ENCODE data around the gene MRPL1.

Gene MRPL1

DNA sequence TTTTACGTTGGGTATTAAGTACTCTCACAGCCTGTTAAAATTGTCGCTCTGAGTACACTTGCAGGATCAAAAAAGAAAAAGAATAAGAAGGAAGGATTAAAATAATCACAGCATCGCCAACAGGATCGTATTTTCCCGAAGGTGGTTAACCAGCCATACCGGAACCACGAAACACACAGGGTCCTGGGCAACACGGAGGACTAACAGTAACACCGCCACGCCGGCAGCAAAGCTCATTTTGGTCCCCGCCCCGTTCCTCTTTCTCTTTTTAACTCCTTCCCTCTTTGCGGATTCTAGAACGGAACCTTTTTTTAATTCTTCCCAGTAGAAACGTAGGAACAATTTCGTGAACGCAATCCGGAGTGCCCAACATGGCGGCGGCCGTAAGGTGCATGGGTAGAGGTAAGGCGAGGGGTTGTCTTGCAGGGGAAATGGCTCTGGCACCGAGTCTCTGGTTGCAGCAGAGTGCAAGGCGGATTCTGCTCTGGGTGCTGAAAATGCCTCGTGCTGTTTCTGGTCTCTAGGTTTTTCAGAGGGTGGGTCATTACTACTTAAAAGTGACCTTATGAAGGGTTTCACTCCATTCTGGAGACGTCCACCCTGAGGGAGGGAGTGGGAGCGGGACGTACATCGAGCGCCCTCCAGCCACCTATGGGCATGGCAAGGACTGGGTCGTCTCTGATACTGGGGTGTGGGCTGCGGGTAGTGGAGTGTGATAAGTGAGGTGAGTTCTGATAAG lies at the start of gene MRPL1:
Gene MRPL1, plus strand, starts transcription at position 353 of the 739 bp plus-strand sequence. Its CDS starts 19 bp downstream, at position 372.
- peak; percentile 83 for DNase-seq

DNA sequence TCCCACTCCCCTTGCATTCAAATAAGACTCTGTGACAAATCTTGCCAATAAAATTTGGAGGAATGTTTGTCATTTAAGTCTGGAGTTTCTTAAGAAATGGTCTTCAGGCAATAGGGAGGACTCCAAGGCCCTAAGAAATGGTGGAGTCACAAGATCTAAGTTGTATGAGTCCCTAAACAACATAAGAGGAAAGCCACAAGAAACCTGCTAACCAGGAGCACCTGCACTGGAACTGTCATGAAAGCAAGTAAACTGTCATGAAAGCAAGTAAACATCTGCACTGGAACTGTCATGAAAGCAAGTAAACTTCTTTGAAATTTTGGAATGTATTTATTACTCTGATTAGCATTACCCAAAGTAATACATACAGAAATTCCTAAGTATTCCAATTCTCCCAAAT lies 47.0 kb upstream of the MRPL1 start:
- no peak for DNase-seq

DNA sequence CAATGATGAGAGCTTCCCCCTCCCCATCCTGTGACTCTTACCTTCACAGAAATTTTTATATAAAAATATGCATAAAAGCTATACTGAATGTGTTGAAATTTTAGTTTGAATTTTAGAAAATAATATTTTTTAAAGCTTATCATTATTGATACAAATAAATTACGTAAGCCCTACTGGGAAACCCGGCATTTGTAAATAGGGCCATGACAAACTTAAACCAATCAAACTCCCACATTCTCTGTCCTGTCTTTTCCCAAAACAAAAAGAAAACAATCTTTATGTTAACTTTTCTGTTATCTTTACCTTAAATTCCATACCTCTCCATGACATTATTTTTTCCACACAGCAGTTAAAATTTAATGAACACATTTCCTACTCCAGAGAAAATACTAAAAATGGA lies 46.1 kb upstream of the MRPL1 start:
- no peak for DNase-seq

DNA sequence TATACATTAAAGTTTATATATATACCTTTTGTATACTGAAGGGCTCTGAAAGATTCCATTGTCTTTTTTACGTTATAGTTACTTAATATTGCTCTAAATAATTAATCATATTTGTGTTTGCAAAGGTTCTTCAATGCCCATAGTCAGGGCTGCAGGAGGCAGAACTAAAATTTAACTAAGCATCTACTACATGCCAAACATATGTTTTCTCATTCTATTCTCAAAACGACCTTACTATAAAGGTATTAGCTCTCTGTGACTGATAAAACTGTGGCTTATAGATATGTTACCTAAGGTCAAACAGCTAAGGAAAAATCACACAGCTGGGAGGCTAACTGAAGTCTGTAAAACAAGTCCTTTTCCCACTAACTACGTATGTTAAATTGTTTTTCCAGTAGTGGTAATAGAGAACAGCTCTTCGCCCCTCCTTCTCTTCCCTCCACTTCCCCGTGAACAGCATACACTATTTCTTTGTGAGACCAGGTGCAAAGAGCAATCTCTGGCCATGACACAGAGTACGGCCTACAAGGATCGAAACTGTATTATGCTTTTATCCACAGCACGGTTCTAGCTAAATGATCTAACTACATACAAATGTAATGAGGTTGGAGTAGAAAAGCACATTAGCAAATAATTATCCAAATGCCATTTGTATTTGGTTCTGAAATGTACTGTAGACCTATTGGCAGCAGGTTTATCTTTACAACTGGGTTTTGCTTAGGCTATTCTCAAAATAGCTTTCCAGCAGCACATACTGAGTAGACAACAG lies 45.1 kb upstream of the MRPL1 start:
- DNase-seq: no peak

GRCh38 chr4:77818073-77818601 lies 44.5 kb upstream of the MRPL1 start:
- no peak for DNase-seq

DNA sequence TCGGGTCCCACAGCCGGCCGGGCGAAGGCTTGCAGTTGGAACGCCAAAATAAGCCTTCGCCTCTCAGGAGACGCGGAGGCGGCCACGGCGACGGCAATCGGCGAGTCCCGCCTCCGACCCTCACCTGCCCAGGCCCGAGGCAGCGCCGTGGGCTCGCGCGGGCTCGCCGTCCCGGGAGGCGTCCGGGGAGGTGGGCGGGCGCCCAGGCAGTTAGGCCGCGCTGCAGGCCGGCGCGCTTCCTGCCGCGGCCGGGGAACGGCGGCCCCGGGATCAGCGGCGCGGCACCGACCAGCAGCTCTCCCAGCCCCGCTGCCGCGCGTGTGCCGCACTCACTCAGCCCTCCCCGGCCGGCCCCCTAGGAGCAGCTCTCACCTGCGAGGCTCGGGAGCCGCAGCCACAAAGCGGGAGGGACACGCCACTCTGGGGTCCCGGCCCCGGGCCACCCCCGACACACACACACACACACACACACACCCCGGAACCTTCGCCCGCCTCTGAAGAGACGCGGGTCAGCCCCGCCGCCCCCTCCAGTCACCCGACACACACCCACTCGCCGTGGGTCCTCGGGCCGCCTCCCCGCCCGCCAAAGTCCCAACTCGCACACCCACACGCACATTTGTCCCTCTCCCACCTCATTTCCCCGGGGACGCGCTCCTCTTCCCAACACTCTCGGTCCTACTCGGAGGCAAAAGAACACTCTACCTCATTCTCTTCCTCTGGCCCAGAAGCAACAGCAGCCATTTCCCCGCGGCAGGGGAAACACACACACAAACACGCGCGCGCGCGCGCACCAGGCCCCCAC lies 43.8 kb upstream of the MRPL1 start, which contains the start of gene CNOT6L:
Gene CNOT6L, minus strand, starts transcription at position 767 of the 802 bp plus-strand sequence. Its CDS starts 60 bp downstream, at position 707.
- DNase-seq: peak; percentile 78

DNA sequence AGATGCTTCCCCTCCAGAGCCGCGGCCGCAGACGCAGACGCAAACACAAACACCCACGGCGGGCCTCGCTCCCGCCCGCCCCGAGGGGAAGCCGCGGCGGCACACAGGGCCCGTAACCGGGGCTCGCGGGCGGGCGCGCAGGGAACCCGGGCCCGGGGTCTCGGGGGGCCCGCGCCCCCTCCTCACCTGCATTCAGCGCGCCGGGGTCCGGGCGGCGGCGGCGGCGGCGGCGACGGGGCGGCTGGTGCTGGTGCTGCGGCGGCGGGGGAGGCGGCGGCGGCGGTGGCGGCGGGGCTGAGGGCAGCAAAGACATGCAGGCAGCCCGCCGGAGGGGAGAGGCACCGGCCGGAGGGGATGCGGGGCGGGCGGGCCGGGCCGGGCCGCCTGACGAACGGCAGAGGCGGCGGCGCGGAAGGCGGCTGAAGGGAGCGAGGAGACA lies 43.2 kb upstream of the MRPL1 start:
- DNase-seq: no peak

DNA sequence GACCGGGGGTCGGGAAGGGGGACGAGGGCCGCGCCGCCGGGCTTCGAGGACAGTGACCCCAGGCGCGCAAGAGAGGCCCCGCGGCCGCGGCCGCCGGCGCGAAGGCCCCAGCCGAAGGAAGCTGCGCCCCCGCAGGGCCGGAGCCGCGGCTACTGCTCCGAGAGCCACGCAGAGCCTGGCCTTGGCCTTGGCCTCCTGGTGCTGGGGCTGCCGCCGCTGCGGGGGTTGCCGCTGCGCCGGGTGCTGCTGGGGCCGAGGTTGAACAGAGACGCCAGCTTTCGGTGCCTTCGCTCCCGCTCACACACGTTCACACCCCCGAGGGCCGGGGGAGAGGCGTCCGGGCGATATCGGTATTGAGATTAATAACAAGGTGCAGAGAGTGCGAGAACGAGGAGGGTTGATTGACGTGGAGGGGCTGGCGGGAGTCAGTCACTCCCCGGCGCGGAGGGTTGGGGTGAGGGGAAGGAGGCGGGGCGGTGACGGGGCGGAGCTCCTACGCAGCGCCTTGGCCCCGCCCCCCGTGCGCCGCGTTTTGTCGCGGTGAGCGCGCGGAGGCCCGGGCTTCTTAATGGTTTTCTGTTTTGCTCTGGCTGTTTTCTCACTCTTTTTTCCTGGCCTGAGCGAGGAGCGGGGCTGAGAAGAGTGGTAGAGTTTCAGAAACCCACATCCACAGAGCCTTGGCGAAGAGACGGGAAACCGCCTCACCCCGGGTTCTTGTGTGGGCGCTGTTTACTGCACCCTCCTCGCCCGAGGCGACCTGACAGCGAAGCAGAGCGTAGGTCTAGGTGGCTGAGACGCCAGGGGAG lies 42.6 kb upstream of the MRPL1 start:
- DNase-seq: peak; percentile 93

- no peak for DNase-seq
Measured at GRCh38 chr4:77820649-77821561, 41.7 kb upstream of the MRPL1 start.

DNA sequence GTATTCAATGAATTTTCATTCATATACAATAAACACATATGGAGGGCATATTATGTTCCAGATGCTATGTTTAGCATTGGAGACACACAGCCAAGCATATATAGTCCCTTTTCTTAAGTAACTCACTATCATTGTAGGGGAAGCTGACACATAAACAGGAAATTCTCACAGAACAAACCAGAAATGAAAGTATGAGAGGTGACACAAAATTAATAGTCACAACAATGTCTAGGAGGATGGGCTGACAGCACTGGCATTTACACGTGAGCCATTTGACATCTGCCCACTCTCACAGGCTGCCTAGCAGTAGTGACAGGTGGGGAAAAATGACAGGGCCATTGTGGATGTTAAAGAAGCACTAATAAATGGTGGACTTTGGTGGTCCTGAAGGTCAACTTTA lies 40.9 kb upstream of the MRPL1 start:
- DNase-seq: peak; percentile 29

DNA sequence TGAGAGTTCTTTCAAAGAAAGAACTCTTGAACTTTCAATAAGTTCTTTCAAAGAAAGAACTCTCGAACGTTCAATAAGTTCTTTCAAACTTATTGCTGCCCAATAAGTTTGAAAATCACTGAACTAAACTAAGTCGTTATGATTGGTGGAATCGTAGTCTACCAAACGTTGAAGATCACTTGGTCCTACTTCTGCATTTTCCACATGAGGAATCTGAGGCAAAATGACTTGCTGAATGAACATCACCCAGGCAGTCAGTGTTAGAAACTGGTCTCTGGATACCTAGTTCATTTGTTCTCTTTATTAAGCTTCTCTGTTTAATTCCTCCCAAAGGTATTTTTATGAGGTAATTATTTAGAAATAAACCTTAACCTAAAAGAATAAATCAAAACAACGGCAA lies 36.4 kb upstream of the MRPL1 start:
- no peak for DNase-seq

GRCh38 chr4:77827343-77827742 lies 35.3 kb upstream of the MRPL1 start:
- no peak for DNase-seq

GRCh38 chr4:77833126-77833724 lies 29.4 kb upstream of the MRPL1 start:
- no peak for DNase-seq

DNA sequence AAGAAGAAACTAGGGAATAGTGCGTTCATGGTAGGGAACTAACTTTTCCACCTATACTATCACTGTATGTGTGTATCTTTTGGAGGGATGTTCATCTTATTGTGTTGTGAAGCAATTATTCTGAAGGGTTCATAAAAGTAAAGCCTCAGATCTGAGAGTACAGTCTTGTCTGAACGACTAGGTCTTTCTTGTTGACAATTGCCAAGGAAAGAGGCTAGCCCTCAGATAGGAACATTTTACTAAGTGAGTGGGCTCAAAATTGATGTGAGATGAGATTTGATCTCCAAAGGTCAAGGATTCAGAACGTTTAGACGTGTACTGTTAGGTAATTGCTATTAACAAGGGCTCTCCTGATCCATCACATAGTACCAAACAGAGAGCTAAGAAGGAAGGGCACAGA lies 28.2 kb upstream of the MRPL1 start:
- DNase-seq: no peak

GRCh38 chr4:77843628-77844027 lies 19.0 kb upstream of the MRPL1 start:
- no peak for DNase-seq

- no peak for DNase-seq
Measured at GRCh38 chr4:77844363-77844762, 18.3 kb upstream of the MRPL1 start.

DNA sequence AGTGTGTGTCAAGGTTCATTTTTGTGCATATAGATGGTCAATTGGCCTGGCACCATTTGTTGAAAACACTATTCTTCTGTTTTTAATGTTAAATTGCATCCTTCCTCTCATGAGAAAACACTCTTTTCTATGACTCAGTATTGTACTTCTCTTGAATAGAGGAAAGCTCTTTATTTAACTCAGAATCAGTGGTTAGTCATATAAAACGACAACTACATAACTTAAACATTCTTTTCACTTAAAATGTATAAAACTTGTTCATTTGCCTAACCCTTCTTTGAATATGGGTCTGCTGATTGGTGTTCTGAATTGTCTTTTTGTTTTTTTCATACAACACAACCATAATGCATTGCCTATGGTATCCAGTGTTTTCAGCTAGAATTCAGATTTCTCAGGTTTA lies 17.2 kb upstream of the MRPL1 start:
- DNase-seq: no peak

DNA sequence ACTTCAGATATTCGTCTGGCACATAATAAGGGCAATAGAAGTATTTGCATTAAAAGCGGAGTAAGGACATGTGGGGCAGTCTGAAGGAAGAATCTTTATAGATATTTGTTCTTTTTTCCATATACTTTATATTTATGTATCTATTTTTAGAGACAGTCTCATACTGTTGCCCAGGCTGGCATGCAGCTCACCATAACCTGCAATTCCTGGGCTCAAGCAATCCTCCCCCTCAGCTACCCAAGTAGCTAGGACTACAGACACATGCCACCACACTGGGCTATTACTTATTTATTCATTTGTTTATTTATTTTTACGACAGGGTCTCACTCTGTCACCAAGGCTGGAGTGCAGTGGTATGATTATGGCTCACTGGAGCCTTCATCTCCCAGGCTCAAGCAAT lies 16.7 kb upstream of the MRPL1 start:
- DNase-seq: no peak

DNA sequence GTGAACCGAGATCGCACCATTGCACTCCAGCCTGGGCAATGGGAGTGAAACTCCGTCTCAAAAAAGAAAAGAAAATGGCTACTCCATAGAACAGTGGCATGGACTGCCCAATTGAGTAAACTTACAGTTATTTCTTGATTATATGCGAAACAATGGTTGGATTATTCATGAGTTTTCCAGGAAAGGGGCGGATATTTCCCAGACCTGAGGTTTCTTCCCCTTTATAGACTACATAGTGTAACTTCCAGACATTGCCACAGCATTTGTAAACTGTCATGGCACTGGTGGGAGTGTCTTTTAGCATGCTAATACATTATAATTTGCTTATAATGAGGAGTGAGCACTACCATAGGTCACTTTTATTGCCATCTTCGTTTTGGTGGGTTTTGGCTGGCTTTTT lies 14.1 kb upstream of the MRPL1 start:
- no peak for DNase-seq

DNA sequence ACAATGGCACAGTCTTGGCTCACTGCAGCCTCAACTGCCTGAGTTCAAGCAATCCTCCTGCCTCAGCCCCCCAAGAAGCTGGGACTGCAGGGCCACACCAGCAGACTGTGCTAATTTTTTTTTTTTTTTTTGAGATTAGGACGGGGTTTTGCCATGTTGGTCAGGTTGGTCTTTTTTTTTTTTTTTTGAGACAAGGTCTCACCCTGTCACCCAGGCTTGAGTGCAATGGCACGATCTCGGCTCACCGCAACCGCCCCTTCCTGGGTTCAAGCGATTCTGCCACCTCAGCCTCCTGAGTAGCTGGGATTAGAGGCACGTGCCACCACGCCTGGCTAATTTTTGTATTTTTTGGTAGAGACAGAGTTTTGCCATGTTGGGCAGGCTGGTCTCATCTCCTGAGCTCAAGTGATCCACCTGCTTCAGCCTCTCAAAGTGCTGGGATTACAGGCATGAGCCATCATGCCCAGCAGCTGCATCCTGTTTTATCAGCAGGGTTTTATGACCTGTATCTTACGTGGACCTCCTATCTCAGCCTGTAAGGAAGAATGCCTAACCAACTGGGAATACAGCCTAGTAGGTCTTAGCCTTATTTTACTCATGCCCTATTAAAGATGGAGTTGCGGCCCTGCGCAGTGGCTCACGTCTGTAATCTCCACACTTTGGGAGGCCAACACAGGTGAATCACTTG lies 13.2 kb upstream of the MRPL1 start:
- DNase-seq: no peak

Measured in activated T-cell treated with anti-CD3 and anti-CD28 coated beads for 4 hours (primary cell).